GM13976 (cell line): ENCODE measurements around the gene ESR1.
"Not testable (repeated sequence)": the region's sequence is repeated elsewhere in the genome, so short reads cannot be mapped to it uniquely, and the experiment has no call there.

ENCODE experiments used
- DNase-seq: peaks from one replicate; pipeline ENCODE4 v3.0.0; 2012; ENCODE audit warnings: low spot score
- CTCF ChIP-seq: IDR thresholded peaks from 2 replicates; pipeline ENCODE4 v1.5.1; 2012; ENCODE audit warnings: borderline replicate concordance, mild to moderate bottlenecking; ENCODE audit not compliant: insufficient read depth; ENCODE audit errors: extremely low read depth, missing control alignments, control extremely low read depth
- in situ Hi-C: fragments of 300-500 bp; cut with MboI; formaldehyde crosslinking; loops from one replicate; pipeline ENCODE4 v1.12.0; 2022; ENCODE audit warnings: low sequenced_read_pairs, mixed read lengths, inconsistent platforms; ENCODE audit not compliant: unreplicated experiment

The ESR1 gene

GRCh38 chr6:152135755-152136448 is 328.4 kb downstream of the ESR1 start:
- TF ChIP-seq CTCF = no peak
- in situ Hi-C loops = no loop called here
- DNase-seq = no peak

GRCh38 chr6:152136449-152136825 is 329.0 kb downstream of the ESR1 start:
- in situ Hi-C loops = no loop called here
- DNase-seq = no peak
- no peak for TF ChIP-seq CTCF

- in situ Hi-C loops, DNase-seq: not testable (repeated sequence)
Measured at GRCh38 chr6:152138344-152138743, 330.9 kb downstream of the ESR1 start.

GRCh38 chr6:152142105-152142504 is 334.6 kb downstream of the ESR1 start:
- DNase-seq = no peak
- in situ Hi-C loops = no loop called here
- TF ChIP-seq CTCF = no peak

GRCh38 chr6:152143359-152143758 is 335.9 kb downstream of the ESR1 start:
- no peak for DNase-seq
- TF ChIP-seq CTCF = no peak
- in situ Hi-C loops = no loop called here

- DNase-seq = no peak
- TF ChIP-seq CTCF = no peak
- in situ Hi-C loops = no loop called here
Measured at GRCh38 chr6:152146385-152146784, 338.9 kb downstream of the ESR1 start.

- in situ Hi-C loops = no loop called here
- no peak for TF ChIP-seq CTCF
- DNase-seq = no peak
Measured at GRCh38 chr6:152147269-152147668, 339.8 kb downstream of the ESR1 start.
